PC-3 (cell line): ENCODE measurements around the gene ALX3. TPM values are rescaled to one million over a fixed set of nuclear protein-coding genes. Genes with fewer than 3 reads are reported as not detected.
"Not testable (repeated sequence)": the region's sequence is repeated elsewhere in the genome, so short reads cannot be mapped to it uniquely, and the experiment has no call there.

Source experiments
- ATAC-seq: fragments of 200-7000 bp; cut with Tn5 transposase; 2 replicates; pipeline ENCODE4 v1.9.1; 2020; ENCODE audit warnings: mild to moderate bottlenecking, moderate library complexity
- BruUV-seq: library from RNA; stranded (reverse); fragments of 400-500 nt; replicated peaks from 2 replicates; lab custom pipeline; 2021; lab: Mats Ljungman, UMichigan
- CTCF ChIA-PET: fragments of 300-600 bp; sonication (Branson Sonifier 250); formaldehyde crosslinking; loops from one replicate; lab custom pipeline; 2022; ENCODE audit warnings: antibody characterized with exemption; lab: Charles Lee
- POLR2A ChIA-PET: fragments of 300-600 bp; sonication (Branson Sonifier 250); formaldehyde crosslinking; loops from one replicate; lab custom pipeline; 2022; ENCODE audit warnings: antibody characterized with exemption; ENCODE audit not compliant: unreplicated experiment; lab: Charles Lee
- DNase-seq: peaks from one replicate; pipeline ENCODE4 v3.0.0-alpha.2; 2015
- H2AFZ ChIP-seq: fragments of 300-600 bp; sonication (generic); 2 replicates; pipeline ENCODE4 v1.6.0; 2016; ENCODE audit warnings: antibody characterized with exemption, low read length
- H3F3A ChIP-seq: fragments of 300-600 bp; sonication (generic); one replicate; pipeline ENCODE4 v1.6.0; 2017; ENCODE audit warnings: antibody characterized with exemption, low read length, control low read depth, mild to moderate bottlenecking; ENCODE audit not compliant: unreplicated experiment
- H3K27ac ChIP-seq: fragments of 300-600 bp; sonication (generic); 2 replicates; pipeline ENCODE4 v1.5.1; 2016; ENCODE audit warnings: mild to moderate bottlenecking, low read length
- H3K27me3 ChIP-seq: fragments of 300-600 bp; sonication (generic); 2 replicates; pipeline ENCODE4 v1.6.1; 2016; ENCODE audit warnings: low read length, mixed read lengths
- H3K36me3 ChIP-seq: fragments of 300-600 bp; sonication (generic); 2 replicates; pipeline ENCODE4 v1.6.1; 2016; ENCODE audit warnings: low read depth, mixed run types, low read length, mixed read lengths
- H3K4me1 ChIP-seq: fragments of 300-600 bp; sonication (generic); 2 replicates; pipeline ENCODE4 v1.5.1; 2016; ENCODE audit warnings: low read length; ENCODE audit not compliant: insufficient read depth
- H3K4me2 ChIP-seq: fragments of 300-600 bp; sonication (generic); 2 replicates; pipeline ENCODE4 v1.6.0; 2016; ENCODE audit warnings: low read length
- H3K4me3 ChIP-seq: fragments of 300-600 bp; sonication (generic); 2 replicates; pipeline ENCODE4 v1.5.1; 2016; ENCODE audit warnings: mild to moderate bottlenecking, low read length, mixed read lengths
- H3K79me2 ChIP-seq: fragments of 300-600 bp; sonication (generic); 2 replicates; pipeline ENCODE4 v1.6.1; 2017; ENCODE audit warnings: low read length, mixed read lengths
- H3K9ac ChIP-seq: fragments of 300-600 bp; sonication (generic); 2 replicates; pipeline ENCODE4 v1.6.0; 2016; ENCODE audit warnings: mild to moderate bottlenecking, low read length
- H3K9me2 ChIP-seq: fragments of 300-600 bp; sonication (generic); replicated peaks from 2 replicates; pipeline ENCODE4 v1.6.1; 2016; ENCODE audit warnings: mixed run types, low read length, mixed read lengths
- H3K9me3 ChIP-seq: fragments of 300-600 bp; sonication (generic); 2 replicates; pipeline ENCODE4 v1.6.1; 2016; ENCODE audit warnings: low read length, mixed read lengths
- H4K20me1 ChIP-seq: fragments of 300-600 bp; sonication (generic); 2 replicates; pipeline ENCODE4 v1.6.1; 2016; ENCODE audit warnings: low read length, mixed read lengths
- CTCF ChIP-seq: fragments of 300-600 bp; sonication (generic); conservative IDR thresholded peaks from 2 replicates; pipeline ENCODE4 v1.5.1; 2017; ENCODE audit warnings: antibody characterized with exemption, low read depth, mild to moderate bottlenecking, low read length
- EZH2 ChIP-seq: fragments of 300-600 bp; sonication (generic); IDR thresholded peaks from one replicate; pipeline ENCODE4 v1.6.1; 2017; ENCODE audit warnings: antibody characterized with exemption, mild to moderate bottlenecking, low read length; ENCODE audit not compliant: unreplicated experiment
- EZH2phosphoT487 ChIP-seq: fragments of 300-600 bp; sonication (generic); IDR thresholded peaks from 2 replicates; pipeline ENCODE4 v1.6.1; 2018; ENCODE audit warnings: mild to moderate bottlenecking, antibody characterized with exemption, low read length, borderline replicate concordance
- intact Hi-C: fragments of 100-400 bp; cut with micrococcal nuclease; formaldehyde crosslinking; loops from 2 replicates; pipeline ENCODE4 v1.9.0; 2023
- total RNA-seq: library from RNA; depleted of rRNA; stranded (reverse); fragments of >200 nt; gene quantifications from 2 replicates; pipeline ENCODE4 v1.2.3, GENCODE V29; 2014

The ALX3 gene
- total RNA-seq, 1 experiment from 2014 or later = not detected

DNA sequence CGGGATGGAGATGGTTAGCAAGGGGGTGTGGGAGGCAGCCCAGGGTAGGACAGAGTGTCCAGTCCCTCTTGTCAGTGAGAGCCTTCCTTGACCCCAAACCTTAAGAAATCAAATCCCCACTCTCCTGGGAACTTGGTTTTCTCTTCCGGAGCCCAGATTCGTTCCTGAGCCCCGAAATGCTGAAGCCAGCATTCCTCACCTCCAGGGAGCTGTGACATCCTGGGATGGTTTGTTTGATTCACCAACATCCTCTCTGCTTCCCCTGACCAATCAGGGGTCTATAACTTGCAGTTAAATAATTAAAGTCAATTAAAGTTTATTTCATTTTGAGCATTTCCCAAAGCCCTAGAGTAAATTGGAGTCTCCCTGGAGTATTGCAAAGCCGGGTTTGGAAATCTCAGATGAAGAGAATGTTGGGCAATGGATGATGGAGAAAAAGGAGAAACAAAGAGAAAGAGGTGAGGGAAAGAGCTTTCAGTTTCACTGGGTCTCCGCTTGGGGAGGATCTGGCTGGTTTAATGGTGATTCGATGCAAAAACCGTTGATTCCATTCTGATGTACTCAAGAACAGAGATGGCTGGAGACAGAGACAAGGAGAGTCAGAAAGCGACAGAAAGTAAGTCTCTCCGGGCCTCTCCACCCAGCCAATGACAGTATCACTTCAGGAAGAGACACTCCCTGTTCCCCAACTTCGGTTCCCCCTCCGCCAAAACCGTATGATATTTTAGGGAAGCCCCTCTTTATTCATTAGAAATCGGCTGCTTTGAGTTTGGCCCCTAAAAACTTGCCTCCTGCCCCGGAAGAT is 12.8 kb upstream of the ALX3 start:
- POLR2A ChIA-PET = no interaction called here

GRCh38 chr1:110082477-110082876 is 12.0 kb upstream of the ALX3 start:
- no peaks in the 10 kb centered on the region for H3K9me2 ChIP-seq
- H3K4me1 ChIP-seq = no peaks in the 10 kb centered on the region
- H3K9ac ChIP-seq = no peak overlapping the region
- POLR2A ChIA-PET = no interaction called here
- H2AFZ ChIP-seq = no peak overlapping the region
- H3K36me3 ChIP-seq = no peaks in the 10 kb centered on the region
- BruUV-seq = no TSS peak
- DNase-seq (no peak), ATAC-seq (no peak)
- CTCF ChIA-PET = no interaction called here
- TF ChIP-seq EZH2 (no peak), EZH2phosphoT487 (no peak), CTCF (no peak)
- no peaks in the 10 kb centered on the region for H3K9me3 ChIP-seq
- H3F3A ChIP-seq = no peaks in the 10 kb centered on the region
- no peaks in the 10 kb centered on the region for H3K79me2 ChIP-seq
- H3K27ac ChIP-seq = no peak overlapping the region
- H4K20me1 ChIP-seq = no peaks in the 10 kb centered on the region
- intact Hi-C loops = no loop called here
- H3K27me3 ChIP-seq = no peaks in the 10 kb centered on the region
- H3K4me3 ChIP-seq = no peak overlapping the region
- H3K4me2 ChIP-seq = no peak overlapping the region

More for the DNA sequence above, 12.8 kb upstream of the ALX3 start:
- no peaks in the 10 kb centered on the region for H3K4me1 ChIP-seq
- no peaks in the 10 kb centered on the region for H4K20me1 ChIP-seq
- H2AFZ ChIP-seq = no peak overlapping the region
- CTCF ChIA-PET = no interaction called here
- H3K9ac ChIP-seq = no peak overlapping the region
- no peaks in the 10 kb centered on the region for H3K79me2 ChIP-seq
- H3K4me3 ChIP-seq = no peak overlapping the region
- H3K36me3 ChIP-seq = no peaks in the 10 kb centered on the region
- DNase-seq (no peak), ATAC-seq (no peak)
- H3K9me3 ChIP-seq = no peaks in the 10 kb centered on the region
- no peak overlapping the region for H3K27ac ChIP-seq
- TF ChIP-seq EZH2phosphoT487 (no peak), CTCF (no peak), EZH2 (no peak)
- H3K9me2 ChIP-seq = no peaks in the 10 kb centered on the region
- no peaks in the 10 kb centered on the region for H3K27me3 ChIP-seq
- H3F3A ChIP-seq = no peaks in the 10 kb centered on the region
- no peak overlapping the region for H3K4me2 ChIP-seq
- intact Hi-C loops = no loop called here
- BruUV-seq = no TSS peak

DNA sequence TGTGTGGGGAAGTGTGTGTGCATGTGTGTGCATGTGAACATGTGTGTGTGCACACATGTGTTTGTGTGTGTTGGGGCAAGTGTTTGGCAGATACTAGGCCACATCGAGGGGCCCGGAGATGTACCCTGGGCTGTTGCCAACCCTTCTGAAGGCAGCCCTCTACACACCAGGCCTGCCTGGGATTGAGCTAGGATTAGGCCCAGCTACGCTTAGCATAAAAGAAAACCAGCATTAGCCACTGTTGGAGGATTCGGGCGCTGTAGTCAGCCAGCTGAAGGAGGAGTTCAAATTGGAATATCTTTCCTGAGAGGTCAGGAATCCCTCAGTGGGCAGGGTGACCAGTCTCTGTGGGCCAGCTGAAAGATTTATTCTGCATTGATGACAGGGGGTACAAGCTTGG is 10.6 kb upstream of the ALX3 start:
- Histone ChIP-seq H3K4me2 (no peak overlapping the region), H3K4me3 (no peak overlapping the region), H3K4me1 (no peaks in the 10 kb centered on the region), H3K9me2 (no peaks in the 10 kb centered on the region), H3K9ac (no peak overlapping the region), H3K9me3 (no peaks in the 10 kb centered on the region), H4K20me1 (no peaks in the 10 kb centered on the region), H3K27me3 (no peaks in the 10 kb centered on the region), H3K79me2 (no peaks in the 10 kb centered on the region), H2AFZ (no peak overlapping the region), H3F3A (no peaks in the 10 kb centered on the region), H3K36me3 (no peaks in the 10 kb centered on the region), H3K27ac (no peak overlapping the region)
- ATAC-seq = no peak
- intact Hi-C loops = no loop called here
- no peak for TF ChIP-seq EZH2phosphoT487
- no peak for TF ChIP-seq CTCF
- no peak for TF ChIP-seq EZH2
- ChIA-PET POLR2A (no interaction called here), CTCF (no interaction called here)
- no peak for DNase-seq
- BruUV-seq = no TSS peak

GRCh38 chr1:110079995-110080394 is 9.5 kb upstream of the ALX3 start:
- intact Hi-C loops, CTCF ChIA-PET: not testable (repeated sequence)

More at GRCh38 chr1:110079995-110080394, 9.5 kb upstream of the ALX3 start:
- H4K20me1 ChIP-seq, H3K27me3 ChIP-seq, H3K4me1 ChIP-seq, H3K9me2 ChIP-seq, POLR2A ChIA-PET, H3K4me2 ChIP-seq, DNase-seq, H3K9ac ChIP-seq, H3K4me3 ChIP-seq, H2AFZ ChIP-seq, ATAC-seq, H3F3A ChIP-seq, H3K79me2 ChIP-seq, H3K36me3 ChIP-seq, H3K9me3 ChIP-seq, H3K27ac ChIP-seq, BruUV-seq: not testable (repeated sequence)
